Right renal cortex interstitium (tissue), 3 donors: ENCODE data around the gene ANO9. TPM values are rescaled to one million over a fixed set of nuclear protein-coding genes. Genes with fewer than 3 reads are reported as not detected.
"Not testable (repeated sequence)": the region's sequence is repeated elsewhere in the genome, so short reads cannot be mapped to it uniquely, and the experiment has no call there.

Experiments
- DNase-seq, 3 donors: peaks; one replicate each; pipeline ENCODE4 v3.0.0-alpha.2; 2013; ENCODE audit warnings: low read depth in 3 of 3, low spot score in 2 of 3
- polyA plus RNA-seq, 3 donors: library from polyadenylated mRNA; unstranded; fragments of 120-200 nt; gene quantifications; one replicate each; pipeline ENCODE4 v1.2.1, GENCODE V29; 2013; ENCODE audit not compliant: insufficient read length in 3 of 3

The ANO9 gene
- polyA plus RNA-seq, 3 donors, result 6.4 to 10.3 (median 7.0) TPM

DNA sequence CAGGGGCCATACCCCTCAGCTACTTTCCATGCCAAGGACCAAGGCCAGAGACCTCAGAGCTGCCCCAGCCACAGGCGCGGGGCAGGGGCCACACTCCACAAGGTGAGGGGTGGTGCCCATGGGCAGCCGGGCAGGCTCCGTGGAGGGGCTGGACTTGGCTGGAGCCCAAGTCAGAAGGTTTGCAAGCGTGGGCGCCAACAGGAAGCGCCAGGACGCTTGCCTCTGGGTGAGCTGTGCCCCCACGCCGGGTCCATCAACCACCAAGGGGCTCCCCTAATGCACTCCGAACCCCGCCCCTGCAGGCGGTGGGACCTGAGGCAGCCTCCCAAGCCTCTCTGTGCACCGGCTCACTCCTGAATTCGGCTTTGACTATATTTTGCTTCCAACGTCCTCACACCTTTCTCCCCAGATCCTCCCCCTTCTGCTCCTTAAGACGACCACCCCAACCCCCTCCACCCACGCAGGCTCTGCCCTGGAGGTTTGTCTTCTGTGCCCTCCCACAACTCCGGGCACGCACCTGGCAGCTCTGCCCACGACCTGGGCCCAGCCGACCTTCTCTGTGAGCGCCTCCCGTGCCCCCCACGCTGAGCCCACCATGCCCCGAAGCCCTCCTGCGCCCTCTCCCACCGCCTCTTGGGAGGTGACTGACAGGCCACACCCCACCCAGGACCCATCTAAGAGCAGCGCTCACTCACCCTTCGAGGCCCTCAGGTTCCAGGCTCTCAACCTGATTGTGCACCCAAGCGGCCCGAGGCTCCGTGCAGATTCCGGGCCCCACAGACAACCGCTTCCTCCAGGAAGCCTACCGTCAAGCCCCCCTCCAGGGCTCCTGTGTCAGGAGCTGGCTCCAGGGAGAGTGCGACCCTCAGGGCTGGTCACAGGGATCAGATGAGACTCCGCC is 50.4 kb downstream of the ANO9 start:
- no peak for DNase-seq

- DNase-seq, result no peak
Measured at GRCh38 chr11:390175-390574, 51.6 kb downstream of the ANO9 start.

DNA sequence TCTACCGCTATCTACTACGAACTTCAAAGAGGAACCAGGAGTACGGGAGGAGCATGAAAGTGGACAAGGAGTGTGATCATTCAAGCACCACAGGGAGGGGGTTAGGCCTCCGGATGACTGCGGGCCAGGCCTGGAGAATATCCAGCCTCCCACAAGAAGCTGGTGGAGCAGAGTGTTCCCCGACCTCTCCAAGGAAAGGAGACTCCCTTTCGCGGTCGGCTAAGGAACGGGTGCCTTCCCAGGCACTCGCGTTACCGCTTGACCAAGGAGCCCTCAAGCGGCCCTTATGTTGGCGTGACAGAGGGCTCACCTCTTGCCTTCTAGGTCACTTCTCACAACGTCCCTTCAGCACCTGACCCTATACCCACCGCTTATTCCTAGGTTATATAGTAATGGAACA is 52.4 kb downstream of the ANO9 start:
- DNase-seq, result not testable (repeated sequence)

DNA sequence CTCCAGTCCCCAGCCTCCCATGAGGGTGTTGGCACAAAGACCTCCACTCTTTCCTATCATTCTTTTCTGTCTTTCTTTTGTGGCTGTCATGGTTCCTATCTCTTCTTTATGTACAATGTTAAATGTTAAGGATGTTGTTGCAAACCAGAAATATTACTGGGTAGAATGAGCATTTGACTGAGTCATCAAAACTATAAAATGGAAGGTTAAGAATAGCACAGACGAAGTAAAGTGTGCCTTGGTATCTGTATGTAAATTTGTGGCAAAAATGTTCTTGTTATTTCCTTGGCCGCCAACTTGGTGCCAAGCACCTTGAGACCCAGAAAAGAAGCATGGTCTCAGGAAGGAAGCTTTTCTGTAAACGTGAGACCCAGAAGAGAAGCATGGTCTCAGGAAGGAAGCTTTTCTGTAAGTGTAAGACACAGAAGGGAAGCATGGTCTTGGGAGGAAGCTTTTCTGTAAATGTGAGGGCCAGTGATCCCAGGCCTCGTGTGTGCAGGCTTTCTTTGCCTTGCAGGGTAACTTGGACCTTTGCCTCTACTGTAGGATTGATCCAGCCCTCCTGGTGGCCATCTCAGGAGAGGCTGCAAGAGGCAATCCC is 54.5 kb downstream of the ANO9 start:
- no peak for DNase-seq

DNA sequence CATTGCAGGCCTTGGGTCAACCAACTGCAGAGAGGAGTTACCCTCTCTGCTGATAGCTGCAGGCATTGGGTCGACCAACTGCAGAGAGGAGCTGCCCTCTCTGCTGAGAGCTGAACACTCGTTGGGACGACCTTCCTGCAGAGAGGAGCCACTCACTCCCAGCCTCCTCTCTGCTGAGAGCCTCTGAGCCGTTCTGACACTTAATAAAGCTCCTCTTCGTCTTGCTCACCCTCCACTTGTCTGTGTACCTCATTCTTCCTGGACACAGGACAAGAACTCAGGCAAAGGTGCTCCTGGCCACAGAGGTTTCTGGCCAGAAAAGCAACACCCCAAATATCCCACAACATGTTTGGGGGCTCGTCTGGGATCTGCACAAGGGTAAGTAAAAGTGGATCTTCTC is 55.3 kb downstream of the ANO9 start:
- DNase-seq, result no peak

DNA sequence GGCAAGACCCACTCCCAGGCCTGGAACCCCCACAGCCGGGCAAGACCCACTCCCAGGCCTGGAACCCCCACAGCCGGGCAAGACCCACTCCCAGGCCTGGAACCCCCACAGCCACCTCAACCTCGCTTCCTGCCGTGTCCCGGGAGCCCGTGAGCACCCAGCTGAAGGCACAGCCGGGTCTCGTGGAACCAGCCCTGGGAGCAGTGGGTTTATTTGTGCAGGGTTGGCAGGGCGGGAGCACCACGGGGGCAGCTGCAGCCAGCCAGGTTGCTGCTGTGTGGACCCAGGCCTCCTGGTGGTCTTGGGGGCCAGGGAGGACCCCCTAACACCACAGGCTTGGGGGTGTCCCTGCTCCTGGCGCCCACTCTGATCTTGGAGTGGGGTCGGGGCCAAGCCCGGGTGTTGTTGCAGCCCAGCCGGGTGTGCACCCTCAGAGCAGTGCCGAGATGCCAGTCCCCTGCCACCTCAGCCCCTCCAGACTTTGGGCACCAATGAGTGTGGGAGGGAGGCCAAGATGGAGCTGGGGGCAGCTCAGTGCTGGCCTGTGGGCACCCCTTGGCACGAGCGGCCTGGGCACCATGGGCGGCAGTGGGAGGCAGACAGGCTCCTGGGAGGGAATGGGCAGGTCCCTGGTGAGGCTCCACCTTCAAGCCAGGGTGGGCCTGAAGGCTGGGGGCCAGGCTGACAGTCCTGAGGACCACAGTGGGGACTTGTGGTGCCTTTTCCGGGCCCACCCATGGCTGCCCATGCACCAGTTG is 56.0 kb downstream of the ANO9 start:
- no peak for DNase-seq

DNA sequence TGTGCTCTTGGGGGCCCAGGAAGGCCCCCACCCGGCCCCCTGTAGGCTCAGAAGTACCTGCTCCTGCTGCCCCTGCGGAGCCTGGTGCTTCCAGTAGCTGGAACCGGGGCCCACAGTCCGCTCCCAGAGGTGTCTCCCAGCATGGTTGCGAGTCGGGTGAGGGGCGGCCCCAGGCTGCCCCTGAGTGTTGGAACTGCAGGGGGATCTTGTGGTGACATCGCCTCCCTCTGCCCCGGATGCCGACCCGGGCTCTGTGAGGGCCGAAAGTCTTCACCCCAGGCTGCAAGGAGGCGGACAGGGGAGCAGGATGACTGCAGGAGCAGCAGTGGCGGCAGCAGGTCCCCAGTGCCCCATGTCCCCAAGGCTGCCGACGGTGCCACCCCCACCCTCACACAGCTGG is 57.3 kb downstream of the ANO9 start:
- DNase-seq, result no peak

DNA sequence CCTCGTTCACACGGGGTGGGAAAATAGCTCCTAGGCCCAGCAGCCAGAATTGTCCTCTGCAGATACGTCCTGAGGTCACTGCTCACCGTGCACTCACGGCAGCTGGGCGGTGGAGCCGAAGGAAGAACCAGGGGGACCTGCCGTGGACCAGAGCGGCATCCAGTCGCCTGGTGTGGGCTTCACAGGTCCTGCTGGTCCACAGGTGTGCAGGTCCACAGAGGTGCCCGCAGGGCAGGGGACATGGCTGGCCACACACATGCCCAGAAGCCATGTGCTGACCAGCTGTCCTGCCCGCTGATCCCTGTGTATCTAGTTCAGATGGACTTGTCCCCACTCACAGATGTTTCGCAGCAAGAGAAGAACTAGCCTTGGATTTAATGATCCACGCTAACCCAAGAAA is 58.4 kb downstream of the ANO9 start:
- DNase-seq, result no peak

DNA sequence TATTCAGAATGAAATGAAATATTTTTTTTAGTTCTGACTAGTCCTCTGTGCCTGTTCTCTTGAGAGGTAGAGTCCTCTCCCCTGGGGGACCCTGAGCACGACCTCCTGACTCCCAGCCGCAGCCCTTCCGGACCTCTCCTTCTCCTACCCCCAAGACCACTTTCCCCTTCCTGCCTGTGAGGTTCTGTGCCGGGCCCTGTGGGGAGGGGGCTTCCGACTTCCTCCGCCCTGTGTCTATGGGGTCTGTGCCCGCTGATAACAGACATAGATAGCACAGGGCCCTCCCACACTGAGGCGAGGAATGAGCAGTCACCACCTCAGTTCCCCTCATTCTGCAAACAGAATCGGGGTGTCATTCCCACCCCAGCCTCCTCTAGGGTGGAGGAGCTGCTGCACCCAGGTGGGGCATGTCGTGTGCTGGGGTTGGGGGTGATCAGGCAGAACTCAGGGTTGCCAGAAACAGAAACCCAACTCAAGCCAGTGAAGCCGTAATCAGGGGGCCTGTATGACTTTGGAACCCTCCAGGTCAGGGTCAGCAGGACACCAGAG is 59.7 kb downstream of the ANO9 start:
- no peak for DNase-seq

- DNase-seq, result no peak
Measured at GRCh38 chr11:381501-382072, 60.2 kb downstream of the ANO9 start.

DNA sequence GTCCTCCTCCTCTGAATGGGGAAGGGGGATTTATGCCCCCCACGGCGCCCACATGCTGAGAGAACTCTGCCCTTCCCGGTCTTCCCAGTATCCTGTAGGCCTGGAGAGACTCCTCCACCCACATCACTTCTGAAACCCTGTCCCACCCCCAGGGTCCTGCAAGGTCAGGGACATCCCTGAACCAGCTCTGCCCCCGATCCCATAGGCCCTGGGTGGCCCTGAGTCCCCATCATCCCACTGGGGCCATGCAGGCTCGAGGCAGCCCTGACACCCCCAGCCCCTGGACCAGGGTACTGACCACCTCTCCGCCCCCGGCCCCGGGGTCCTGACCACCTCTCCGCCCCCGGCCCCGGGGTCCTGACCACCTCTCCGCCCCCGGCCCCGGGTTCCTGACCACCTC is 60.8 kb downstream of the ANO9 start:
- DNase-seq, result no peak

- DNase-seq, result no peak
Measured at GRCh38 chr11:380491-380890, 61.3 kb downstream of the ANO9 start.

DNA sequence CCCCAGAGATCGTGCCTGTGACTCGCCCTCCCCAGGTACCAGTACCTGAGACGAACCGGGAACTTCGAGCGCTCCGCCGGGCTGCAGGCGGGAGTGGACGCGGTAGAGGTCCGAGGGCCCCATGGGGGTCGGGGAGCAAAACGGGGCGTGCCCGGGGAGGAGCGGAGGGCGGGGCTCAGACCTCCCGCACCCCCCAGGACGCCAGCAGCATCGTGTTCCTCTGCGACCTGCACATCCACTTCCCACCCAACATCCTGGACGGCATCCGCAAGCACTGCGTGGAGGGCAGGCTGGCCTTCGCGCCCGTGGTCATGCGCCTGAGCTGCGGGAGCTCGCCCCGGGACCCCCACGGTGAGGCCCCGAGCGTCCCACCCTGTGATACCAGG is 61.7 kb downstream of the ANO9 start:
- DNase-seq, result no peak

GRCh38 chr11:379205-380094 is 62.4 kb downstream of the ANO9 start:
- no peak for DNase-seq

DNA sequence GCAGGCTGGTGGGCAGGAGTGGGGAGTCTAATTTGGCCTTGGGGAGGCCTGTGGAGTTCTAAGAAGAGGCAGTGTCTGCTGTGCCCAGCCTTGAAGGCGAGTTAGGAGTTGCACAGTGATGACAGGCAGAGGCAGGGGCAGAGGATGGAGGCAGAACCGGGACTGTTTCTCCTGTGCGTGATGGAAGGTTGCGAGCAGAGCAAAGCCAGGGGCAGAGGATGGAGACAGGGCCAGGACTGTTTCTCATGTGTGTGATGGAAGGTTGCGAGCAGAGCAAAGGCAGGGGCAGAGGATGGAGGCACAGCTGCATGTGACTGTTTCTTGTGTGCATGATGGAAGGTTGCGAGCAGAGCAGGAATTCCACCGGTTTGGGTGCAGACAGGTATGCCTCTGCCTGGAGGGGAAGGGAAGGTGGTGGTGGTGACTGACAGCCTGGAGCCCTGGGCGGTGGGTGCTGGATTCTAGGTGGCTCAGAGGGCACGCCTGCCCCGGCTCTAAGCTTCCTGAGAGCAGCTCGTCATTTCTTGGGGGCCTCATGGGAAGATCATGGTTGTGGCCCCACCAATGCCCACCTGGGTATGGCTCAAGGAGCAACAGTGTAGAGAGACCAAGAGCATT is 63.8 kb downstream of the ANO9 start:
- no peak for DNase-seq

GRCh38 chr11:377174-377865 is 64.5 kb downstream of the ANO9 start:
- DNase-seq, result no peak

GRCh38 chr11:376531-377173 is 65.2 kb downstream of the ANO9 start:
- DNase-seq, result no peak
